NCI-H1105 (cell line): ENCODE measurements around the gene LMO2.
"Not testable (repeated sequence)": the region's sequence is repeated elsewhere in the genome, so short reads cannot be mapped to it uniquely, and the experiment has no call there.

Experiments used
- DNase-seq: peaks from one replicate; lab custom pipeline; 2025; lab: John Stamatoyannopoulos, UW

LMO2 gene

GRCh38 chr11:33822981-33823380 lies 68.9 kb downstream of the LMO2 start:
- not testable (repeated sequence) for DNase-seq

DNA sequence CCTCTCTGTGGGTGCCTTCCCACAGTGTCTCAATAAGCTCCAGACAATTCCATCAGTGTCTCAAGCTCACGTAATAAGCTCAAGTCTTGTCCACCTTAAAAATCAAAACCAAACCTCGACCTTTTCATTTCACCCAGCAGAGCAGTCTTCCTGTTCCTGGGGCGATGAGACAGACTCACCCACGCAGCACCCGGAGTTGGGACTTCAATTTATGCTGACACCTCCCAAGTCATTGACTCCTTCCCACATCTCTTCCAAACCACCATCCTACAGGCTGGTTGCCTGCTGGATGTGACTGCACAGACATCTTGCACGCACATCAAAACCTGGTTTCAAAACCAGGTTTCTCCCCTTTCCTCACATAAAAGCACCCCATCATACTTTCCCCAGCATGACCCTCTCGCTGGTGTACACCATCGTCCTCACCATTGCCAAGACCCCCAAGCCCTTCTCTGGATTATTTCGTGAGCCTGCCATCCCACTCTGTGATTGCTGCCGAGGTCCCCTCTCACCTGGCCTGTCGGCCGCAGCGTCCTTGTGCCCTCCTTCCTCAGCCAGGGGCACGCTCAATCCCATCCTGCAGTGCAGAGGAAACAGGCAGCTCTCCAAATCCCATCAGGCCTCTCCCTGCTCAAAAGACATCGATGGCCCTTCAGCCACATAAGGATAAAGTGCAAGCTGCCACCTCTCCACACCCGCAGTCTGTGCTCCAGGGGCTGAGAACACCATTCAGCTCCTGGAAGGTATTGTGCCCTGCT lies 72.4 kb downstream of the LMO2 start:
- DNase-seq = no peak
